ENCODE measurements around the gene CLEC2L.

Gene CLEC2L

GRCh38 chr7:139572071-139572470, 48.6 kb downstream of the CLEC2L start:
- no peaks in the 10 kb centered on the region for H3K36me3 ChIP-seq (ENCODE audit: low read length)
- no peak overlapping the region for H3K4me3 ChIP-seq (ENCODE audit: insufficient read depth, low read length, poor library complexity, severe bottlenecking)
- no peak overlapping the region for H2AFZ ChIP-seq (ENCODE audit: low read depth, low read length, severe bottlenecking)
- H4K20me1 ChIP-seq (ENCODE audit: low read depth, low read length): no peaks in the 10 kb centered on the region
- no peak overlapping the region for H3K9ac ChIP-seq (ENCODE audit: low read length)
- H3K9me3 ChIP-seq (ENCODE audit: insufficient read depth, low read length): no peaks in the 10 kb centered on the region
- no peaks in the 10 kb centered on the region for H3K27me3 ChIP-seq (ENCODE audit: low read length)
- no peak overlapping the region for H3K27ac ChIP-seq (ENCODE audit: low read depth, low read length)
- H3K9me2 ChIP-seq (replicated peaks; ENCODE audit: insufficient read depth, low read length): no peaks in the 10 kb centered on the region
- H3F3A ChIP-seq (ENCODE audit: insufficient read depth): no peaks in the 10 kb centered on the region
- H3K79me2 ChIP-seq (ENCODE audit: insufficient read depth, low read length): no peaks in the 10 kb centered on the region
- TF ChIP-seq, protein P1, sequence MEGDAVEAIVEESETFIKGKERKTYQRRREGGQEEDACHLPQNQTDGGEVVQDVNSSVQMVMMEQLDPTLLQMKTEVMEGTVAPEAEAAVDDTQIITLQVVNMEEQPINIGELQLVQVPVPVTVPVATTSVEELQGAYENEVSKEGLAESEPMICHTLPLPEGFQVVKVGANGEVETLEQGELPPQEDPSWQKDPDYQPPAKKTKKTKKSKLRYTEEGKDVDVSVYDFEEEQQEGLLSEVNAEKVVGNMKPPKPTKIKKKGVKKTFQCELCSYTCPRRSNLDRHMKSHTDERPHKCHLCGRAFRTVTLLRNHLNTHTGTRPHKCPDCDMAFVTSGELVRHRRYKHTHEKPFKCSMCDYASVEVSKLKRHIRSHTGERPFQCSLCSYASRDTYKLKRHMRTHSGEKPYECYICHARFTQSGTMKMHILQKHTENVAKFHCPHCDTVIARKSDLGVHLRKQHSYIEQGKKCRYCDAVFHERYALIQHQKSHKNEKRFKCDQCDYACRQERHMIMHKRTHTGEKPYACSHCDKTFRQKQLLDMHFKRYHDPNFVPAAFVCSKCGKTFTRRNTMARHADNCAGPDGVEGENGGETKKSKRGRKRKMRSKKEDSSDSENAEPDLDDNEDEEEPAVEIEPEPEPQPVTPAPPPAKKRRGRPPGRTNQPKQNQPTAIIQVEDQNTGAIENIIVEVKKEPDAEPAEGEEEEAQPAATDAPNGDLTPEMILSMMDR (IDR thresholded peaks at IDR 0.05; ENCODE audit: insufficient read depth, low read length, poor library complexity, severe bottlenecking): no peak
- TF ChIP-seq EZH2phosphoT487 (conservative IDR thresholded peaks at IDR 0.05; ENCODE audit: low read length): no peak
- H3K4me2 ChIP-seq (ENCODE audit: low read depth, low read length, poor library complexity, severe bottlenecking): no peak overlapping the region

- Histone ChIP-seq H4K20me1 (ENCODE audit: low read depth, low read length) (no peaks in the 10 kb centered on the region), H3K9ac (ENCODE audit: low read length) (no peak overlapping the region), H3K79me2 (ENCODE audit: insufficient read depth, low read length) (no peaks in the 10 kb centered on the region), H3K9me2 (replicated peaks; ENCODE audit: insufficient read depth, low read length) (no peaks in the 10 kb centered on the region), H2AFZ (ENCODE audit: low read depth, low read length, severe bottlenecking) (no peak overlapping the region), H3K27ac (ENCODE audit: low read depth, low read length) (no peak overlapping the region), H3K36me3 (ENCODE audit: low read length) (no peaks in the 10 kb centered on the region), H3K9me3 (ENCODE audit: insufficient read depth, low read length) (no peaks in the 10 kb centered on the region), H3K27me3 (ENCODE audit: low read length) (no peaks in the 10 kb centered on the region), H3F3A (ENCODE audit: insufficient read depth) (no peaks in the 10 kb centered on the region), H3K4me3 (ENCODE audit: insufficient read depth, low read length, poor library complexity, severe bottlenecking) (no peak overlapping the region), H3K4me2 (ENCODE audit: low read depth, low read length, poor library complexity, severe bottlenecking) (no peak overlapping the region)
- TF ChIP-seq, protein P1 (IDR thresholded peaks at IDR 0.05; ENCODE audit: insufficient read depth, low read length, poor library complexity, severe bottlenecking): no peak
- no peak for TF ChIP-seq EZH2phosphoT487 (conservative IDR thresholded peaks at IDR 0.05; ENCODE audit: low read length)
Observed at GRCh38 chr7:139572704-139573385, 49.4 kb downstream of the CLEC2L start.

- no peak overlapping the region for H3K9ac ChIP-seq (ENCODE audit: low read length)
- no peaks in the 10 kb centered on the region for H3K9me3 ChIP-seq (ENCODE audit: insufficient read depth, low read length)
- H3K79me2 ChIP-seq (ENCODE audit: insufficient read depth, low read length): no peaks in the 10 kb centered on the region
- no peak overlapping the region for H3K27ac ChIP-seq (ENCODE audit: low read depth, low read length)
- no peaks in the 10 kb centered on the region for H3K36me3 ChIP-seq (ENCODE audit: low read length)
- no peak overlapping the region for H3K4me3 ChIP-seq (ENCODE audit: insufficient read depth, low read length, poor library complexity, severe bottlenecking)
- no peaks in the 10 kb centered on the region for H3K9me2 ChIP-seq (replicated peaks; ENCODE audit: insufficient read depth, low read length)
- H3K27me3 ChIP-seq (ENCODE audit: low read length): no peaks in the 10 kb centered on the region
- no peaks in the 10 kb centered on the region for H4K20me1 ChIP-seq (ENCODE audit: low read depth, low read length)
- H3F3A ChIP-seq (ENCODE audit: insufficient read depth): no peaks in the 10 kb centered on the region
- H2AFZ ChIP-seq (ENCODE audit: low read depth, low read length, severe bottlenecking): no peak overlapping the region
- no peak overlapping the region for H3K4me2 ChIP-seq (ENCODE audit: low read depth, low read length, poor library complexity, severe bottlenecking)
- TF ChIP-seq, protein P1 (IDR thresholded peaks at IDR 0.05; ENCODE audit: insufficient read depth, low read length, poor library complexity, severe bottlenecking): no peak
- no peak for TF ChIP-seq EZH2phosphoT487 (conservative IDR thresholded peaks at IDR 0.05; ENCODE audit: low read length)
Observed at GRCh38 chr7:139573871-139574270, 50.4 kb downstream of the CLEC2L start.
